Measurements from ENCODE around the gene CHPF. TPM values are rescaled to one million over a fixed set of nuclear protein-coding genes. Genes with fewer than 3 reads are reported as not detected.

The CHPF gene
- total RNA-seq, 1 experiment from 2014 or later, result 228 TPM

DNA sequence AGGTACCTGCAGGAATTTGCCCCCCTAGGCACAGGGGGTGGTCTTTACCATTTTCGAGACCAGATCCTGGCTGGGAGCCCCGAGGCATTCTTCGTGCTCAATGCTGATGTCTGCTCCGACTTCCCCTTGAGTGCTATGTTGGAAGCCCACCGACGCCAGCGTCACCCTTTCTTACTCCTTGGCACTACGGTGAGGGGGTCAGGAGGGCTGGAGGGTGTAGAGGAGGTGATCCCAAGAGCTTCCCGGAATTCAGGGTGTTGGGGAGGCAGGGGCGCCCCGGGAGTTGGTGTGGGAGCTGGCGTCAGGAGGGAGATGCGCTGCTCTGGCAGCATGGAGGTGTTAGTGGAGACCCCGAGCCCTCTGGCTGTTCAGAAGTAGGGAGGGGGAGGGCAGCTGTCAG lies 41.8 kb downstream of the CHPF start:
- TF ChIP-seq EZH2phosphoT487 (IDR thresholded peaks at IDR 0.05; ENCODE audit: borderline replicate concordance) (no peak), CEBPB (IDR thresholded peaks at IDR 0.05; ENCODE audit: low read depth) (no peak), CBX3 (IDR thresholded peaks at IDR 0.05; ENCODE audit: low read depth) (no peak), FOSL1 (IDR thresholded peaks at IDR 0.05; ENCODE audit: low read depth) (no peak), EZH2 (IDR thresholded peaks at IDR 0.05) (no peak), RAD21 (IDR thresholded peaks at IDR 0.05; ENCODE audit: low read depth) (no peak), JUND (IDR thresholded peaks at IDR 0.05) (no peak), ZFX (IDR thresholded peaks at IDR 0.05) (no peak), EGR1 (IDR thresholded peaks at IDR 0.05; ENCODE audit: low read depth) (no peak), SRF (IDR thresholded peaks at IDR 0.05; ENCODE audit: low read depth) (no peak), POLR2AphosphoS5 (IDR thresholded peaks at IDR 0.05; ENCODE audit: low read depth, low read length) (no peak)
- TF ChIP-seq, protein P1, sequence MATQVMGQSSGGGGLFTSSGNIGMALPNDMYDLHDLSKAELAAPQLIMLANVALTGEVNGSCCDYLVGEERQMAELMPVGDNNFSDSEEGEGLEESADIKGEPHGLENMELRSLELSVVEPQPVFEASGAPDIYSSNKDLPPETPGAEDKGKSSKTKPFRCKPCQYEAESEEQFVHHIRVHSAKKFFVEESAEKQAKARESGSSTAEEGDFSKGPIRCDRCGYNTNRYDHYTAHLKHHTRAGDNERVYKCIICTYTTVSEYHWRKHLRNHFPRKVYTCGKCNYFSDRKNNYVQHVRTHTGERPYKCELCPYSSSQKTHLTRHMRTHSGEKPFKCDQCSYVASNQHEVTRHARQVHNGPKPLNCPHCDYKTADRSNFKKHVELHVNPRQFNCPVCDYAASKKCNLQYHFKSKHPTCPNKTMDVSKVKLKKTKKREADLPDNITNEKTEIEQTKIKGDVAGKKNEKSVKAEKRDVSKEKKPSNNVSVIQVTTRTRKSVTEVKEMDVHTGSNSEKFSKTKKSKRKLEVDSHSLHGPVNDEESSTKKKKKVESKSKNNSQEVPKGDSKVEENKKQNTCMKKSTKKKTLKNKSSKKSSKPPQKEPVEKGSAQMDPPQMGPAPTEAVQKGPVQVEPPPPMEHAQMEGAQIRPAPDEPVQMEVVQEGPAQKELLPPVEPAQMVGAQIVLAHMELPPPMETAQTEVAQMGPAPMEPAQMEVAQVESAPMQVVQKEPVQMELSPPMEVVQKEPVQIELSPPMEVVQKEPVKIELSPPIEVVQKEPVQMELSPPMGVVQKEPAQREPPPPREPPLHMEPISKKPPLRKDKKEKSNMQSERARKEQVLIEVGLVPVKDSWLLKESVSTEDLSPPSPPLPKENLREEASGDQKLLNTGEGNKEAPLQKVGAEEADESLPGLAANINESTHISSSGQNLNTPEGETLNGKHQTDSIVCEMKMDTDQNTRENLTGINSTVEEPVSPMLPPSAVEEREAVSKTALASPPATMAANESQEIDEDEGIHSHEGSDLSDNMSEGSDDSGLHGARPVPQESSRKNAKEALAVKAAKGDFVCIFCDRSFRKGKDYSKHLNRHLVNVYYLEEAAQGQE (IDR thresholded peaks at IDR 0.05; ENCODE audit: low read depth), result no peak
- TF ChIP-seq, protein P2, sequence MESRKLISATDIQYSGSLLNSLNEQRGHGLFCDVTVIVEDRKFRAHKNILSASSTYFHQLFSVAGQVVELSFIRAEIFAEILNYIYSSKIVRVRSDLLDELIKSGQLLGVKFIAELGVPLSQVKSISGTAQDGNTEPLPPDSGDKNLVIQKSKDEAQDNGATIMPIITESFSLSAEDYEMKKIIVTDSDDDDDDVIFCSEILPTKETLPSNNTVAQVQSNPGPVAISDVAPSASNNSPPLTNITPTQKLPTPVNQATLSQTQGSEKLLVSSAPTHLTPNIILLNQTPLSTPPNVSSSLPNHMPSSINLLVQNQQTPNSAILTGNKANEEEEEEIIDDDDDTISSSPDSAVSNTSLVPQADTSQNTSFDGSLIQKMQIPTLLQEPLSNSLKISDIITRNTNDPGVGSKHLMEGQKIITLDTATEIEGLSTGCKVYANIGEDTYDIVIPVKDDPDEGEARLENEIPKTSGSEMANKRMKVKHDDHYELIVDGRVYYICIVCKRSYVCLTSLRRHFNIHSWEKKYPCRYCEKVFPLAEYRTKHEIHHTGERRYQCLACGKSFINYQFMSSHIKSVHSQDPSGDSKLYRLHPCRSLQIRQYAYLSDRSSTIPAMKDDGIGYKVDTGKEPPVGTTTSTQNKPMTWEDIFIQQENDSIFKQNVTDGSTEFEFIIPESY (IDR thresholded peaks at IDR 0.05; ENCODE audit: extremely low read depth, insufficient replicate concordance, low read length), result no peak
- DNase-seq (ENCODE audit: low read depth, low spot score) (no peak), ATAC-seq (no peak)
- ChIA-PET POLR2A (no interaction called here), RAD21 (ENCODE audit: low non-redundant PET in 1 of 2, low total read pairs in 2 of 2, uncharacterized antibody in 2 of 2, unreplicated experiment in 2 of 2) (no interaction called here), CTCF (interaction anchor here (1.0 kb wide), 1 partner anchor 8 kb away, joined by 3 read pairs; no protein-coding TSS in a partner anchor)
- Histone ChIP-seq H3K27me3 (ENCODE audit: insufficient read depth, low read length) (no peaks in the 10 kb centered on the region), H3K36me3 (ENCODE audit: control insufficient read depth in 1 of 2, insufficient read depth in 2 of 2, low read length in 2 of 2) (peaks cover 6% of the 10 kb centered on the region in 2 experiments; a peak in 1 of 4 replicates), H3K27ac (ENCODE audit: low read depth, low read length) (no peak overlapping the region), H3K4me1 (ENCODE audit: control insufficient read depth in 1 of 2, insufficient read depth in 2 of 2, low read length in 2 of 2) (peaks cover 16 to 43% of the 10 kb centered on the region in 2 experiments; a peak in 3 of 4 replicates), H3K4me2 (ENCODE audit: low read length) (no peak overlapping the region), H4K20me1 (ENCODE audit: insufficient read depth) (no peaks in the 10 kb centered on the region), H3K9me3 (ENCODE audit: control insufficient read depth in 1 of 2, insufficient read depth in 1 of 2, low read depth in 1 of 2, low read length in 2 of 2) (no peaks in the 10 kb centered on the region), H2AFZ (ENCODE audit: low read depth, low read length, poor library complexity, severe bottlenecking) (no peak overlapping the region), H3K79me2 (ENCODE audit: insufficient read depth, low read length) (peaks cover 14% of the 10 kb centered on the region), H3K9me2 (ENCODE audit: insufficient read depth) (no peaks in the 10 kb centered on the region), H3K9ac (ENCODE audit: low read length) (no peak overlapping the region), H3K4me3 (replicated peaks in 1 of 2; ENCODE audit: low read depth in 1 of 2, low read length in 2 of 2) (no peak overlapping the region)
- BruUV-seq (replicated peaks), result no TSS peak
- intact Hi-C loops (cut with micrococcal nuclease), result no loop called here

Measured in HCT116 (cell line).